Fibroblast of lung (primary cell): Measurements from ENCODE around the gene SLC35A2.

Experiments used
- CTCF ChIP-seq, 2 donors: IDR thresholded peaks in 1 of 2; conservative IDR thresholded peaks in 1 of 2; 1 replicate in 1 of 2; 2 replicates in 1 of 2; pipeline ENCODE4 v1.5.1; 2011 to 2012; ENCODE audit warnings: low read length in 2 of 2, control low read depth in 1 of 2, inconsistent platforms in 1 of 2, low read depth in 1 of 2, mild to moderate bottlenecking in 1 of 2
- EZH2 ChIP-seq: IDR thresholded peaks from 2 replicates; pipeline ENCODE4 v1.5.1; 2012; ENCODE audit warnings: low read length, control low read depth, mild to moderate bottlenecking; ENCODE audit errors: missing control alignments

GRCh38 chrX:48948589-48948988 lies 37.1 kb upstream of the SLC35A2 start:
- no peak for TF ChIP-seq EZH2
- TF ChIP-seq CTCF (conservative IDR thresholded peaks at IDR 0.05 in 1 of 2, IDR thresholded peaks at IDR 0.05 in 1 of 2; ENCODE audit: low read depth in 1 of 2, low read length in 2 of 2): no peak
